GM12875 (cell line): Measurements from ENCODE around the gene LCK.
"Not testable (repeated sequence)": the region's sequence is repeated elsewhere in the genome, so short reads cannot be mapped to it uniquely, and the experiment has no call there.

Experiments
- H3K4me3 ChIP-seq: one replicate; pipeline ENCODE4 v1.5.1; 2011; ENCODE audit warnings: low read depth, low read length, control low read depth
- TF ChIP-seq, protein P1 (sequence below): IDR thresholded peaks from 2 replicates; pipeline ENCODE4 v1.5.1; 2011; ENCODE audit warnings: low read depth, mild to moderate bottlenecking, control low read depth, inconsistent platforms, low read length, moderate library complexity, borderline replicate concordance; ENCODE audit not compliant: insufficient read depth

The LCK gene

DNA sequence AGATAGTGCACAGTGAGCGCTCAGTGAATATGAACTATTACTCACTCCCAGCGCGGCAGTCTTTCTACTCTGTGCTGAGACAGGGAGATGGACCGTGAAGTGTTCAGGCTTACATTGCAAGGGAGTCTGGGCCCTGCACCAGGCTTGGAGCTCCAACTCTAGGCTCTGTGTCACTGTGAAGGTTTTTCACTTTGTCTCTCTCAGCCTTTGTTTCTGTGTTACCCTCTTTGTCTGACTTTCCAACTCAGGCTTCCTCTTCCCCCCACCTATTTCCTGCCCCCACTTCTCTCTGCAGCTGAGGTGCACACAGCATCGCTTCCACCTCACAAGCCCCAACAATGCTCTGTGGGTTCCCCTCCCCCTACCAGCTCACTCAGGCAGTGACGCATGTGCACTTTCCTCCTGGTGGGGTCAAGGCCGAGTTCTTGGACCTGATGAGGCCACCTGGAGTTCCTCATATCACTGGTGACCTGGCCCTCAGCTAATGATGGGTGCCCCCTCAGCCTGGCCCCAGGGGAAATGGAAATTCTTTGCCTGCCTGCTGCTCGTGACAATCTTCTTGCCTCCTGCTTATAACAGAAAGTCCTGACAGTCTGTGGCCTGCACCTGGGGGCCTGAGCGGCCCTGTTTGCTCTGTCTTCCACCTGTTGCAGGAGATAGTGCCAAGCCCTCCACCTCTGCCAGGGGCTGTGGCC lies 1.1 kb upstream of the LCK start:
- TF ChIP-seq, protein P1, sequence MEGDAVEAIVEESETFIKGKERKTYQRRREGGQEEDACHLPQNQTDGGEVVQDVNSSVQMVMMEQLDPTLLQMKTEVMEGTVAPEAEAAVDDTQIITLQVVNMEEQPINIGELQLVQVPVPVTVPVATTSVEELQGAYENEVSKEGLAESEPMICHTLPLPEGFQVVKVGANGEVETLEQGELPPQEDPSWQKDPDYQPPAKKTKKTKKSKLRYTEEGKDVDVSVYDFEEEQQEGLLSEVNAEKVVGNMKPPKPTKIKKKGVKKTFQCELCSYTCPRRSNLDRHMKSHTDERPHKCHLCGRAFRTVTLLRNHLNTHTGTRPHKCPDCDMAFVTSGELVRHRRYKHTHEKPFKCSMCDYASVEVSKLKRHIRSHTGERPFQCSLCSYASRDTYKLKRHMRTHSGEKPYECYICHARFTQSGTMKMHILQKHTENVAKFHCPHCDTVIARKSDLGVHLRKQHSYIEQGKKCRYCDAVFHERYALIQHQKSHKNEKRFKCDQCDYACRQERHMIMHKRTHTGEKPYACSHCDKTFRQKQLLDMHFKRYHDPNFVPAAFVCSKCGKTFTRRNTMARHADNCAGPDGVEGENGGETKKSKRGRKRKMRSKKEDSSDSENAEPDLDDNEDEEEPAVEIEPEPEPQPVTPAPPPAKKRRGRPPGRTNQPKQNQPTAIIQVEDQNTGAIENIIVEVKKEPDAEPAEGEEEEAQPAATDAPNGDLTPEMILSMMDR, result no peak

DNA sequence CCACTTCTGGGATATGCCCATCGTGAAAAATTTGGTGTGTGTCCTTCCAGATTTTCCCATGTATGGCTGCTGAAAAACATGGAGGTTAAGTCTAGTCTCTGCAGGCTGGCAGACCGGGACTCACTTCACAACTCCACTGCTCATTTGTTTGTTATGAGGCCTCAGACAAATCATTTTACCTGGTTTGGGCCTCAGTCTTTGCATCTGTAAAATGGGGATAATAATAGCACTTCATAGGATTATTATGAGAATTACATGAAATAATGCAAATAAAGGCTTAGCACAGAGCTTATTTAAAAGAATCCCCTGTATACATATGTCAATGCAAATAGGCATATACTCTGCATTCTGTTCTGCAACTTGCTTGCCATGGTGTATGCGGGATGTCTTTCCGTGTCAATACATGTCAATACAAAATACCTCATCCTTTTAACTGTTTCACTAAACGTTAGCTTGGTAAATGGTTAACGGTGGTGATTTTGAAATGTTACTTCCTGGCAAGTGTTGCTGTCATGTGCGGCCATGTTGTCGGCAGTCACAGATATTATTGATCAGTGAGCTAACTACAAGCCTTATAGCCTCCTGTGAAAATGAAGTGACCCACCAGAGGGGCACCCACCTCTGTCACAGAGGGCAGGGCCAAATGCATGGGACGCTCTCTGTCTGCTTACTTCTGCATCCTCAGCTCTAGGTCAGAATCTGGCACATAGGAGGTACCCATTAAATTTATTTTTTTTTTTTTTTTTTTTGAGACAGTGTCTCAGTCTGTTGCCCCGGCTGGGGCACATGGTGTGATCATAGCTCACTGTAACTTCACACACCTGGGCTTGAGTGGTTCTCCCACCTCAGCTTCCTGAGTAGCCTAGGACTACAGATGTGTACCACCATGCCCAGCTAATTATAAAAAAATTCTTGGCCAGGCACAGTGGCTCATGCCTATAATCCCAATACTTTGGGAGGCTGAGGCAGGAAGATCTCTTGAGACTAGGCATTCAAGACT lies 4.3 kb downstream of the LCK start:
- TF ChIP-seq, protein P1, result no peak
- H3K4me3 ChIP-seq, result peak overlapping the region; percentile 56

More for the DNA sequence above, 1.1 kb upstream of the LCK start:
- peak overlapping the region; percentile 3 for H3K4me3 ChIP-seq

DNA sequence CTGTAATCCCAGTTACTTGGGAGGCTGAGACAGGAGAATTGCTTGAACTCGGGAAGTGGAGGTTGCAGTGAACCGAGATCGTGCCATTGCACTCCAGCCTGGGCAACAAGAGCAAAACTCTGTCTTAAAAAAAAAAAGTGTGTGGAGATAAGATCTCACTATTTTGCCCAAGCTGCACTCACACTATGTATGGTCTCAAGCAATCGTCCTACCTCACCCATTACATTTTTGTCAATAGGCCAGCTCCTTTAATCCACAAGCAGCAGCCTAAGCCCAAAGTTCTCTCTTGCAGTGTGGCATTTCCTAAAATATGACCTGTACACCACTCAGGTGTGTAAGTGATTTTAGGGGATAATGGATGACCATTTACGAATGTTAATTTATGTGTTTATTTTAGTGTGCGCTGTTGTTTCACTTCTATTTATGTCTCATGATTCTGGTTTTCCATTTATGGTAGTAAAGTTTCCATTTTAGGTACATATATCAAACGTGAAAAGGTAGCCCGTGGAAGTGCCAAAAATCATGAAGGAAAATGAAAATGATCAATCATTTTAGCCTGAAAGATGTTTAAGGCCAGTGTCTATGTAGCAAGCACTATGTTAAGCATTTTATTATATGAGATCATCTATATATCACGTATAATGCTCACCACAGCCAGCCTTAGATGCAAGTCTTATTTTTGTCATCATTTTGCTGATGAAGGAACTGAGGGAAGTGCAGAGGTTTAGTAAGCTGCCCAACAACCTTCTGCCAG lies 5.6 kb downstream of the LCK start:
- H3K4me3 ChIP-seq, result peak overlapping the region; percentile 16
- TF ChIP-seq, protein P1, result no peak

DNA sequence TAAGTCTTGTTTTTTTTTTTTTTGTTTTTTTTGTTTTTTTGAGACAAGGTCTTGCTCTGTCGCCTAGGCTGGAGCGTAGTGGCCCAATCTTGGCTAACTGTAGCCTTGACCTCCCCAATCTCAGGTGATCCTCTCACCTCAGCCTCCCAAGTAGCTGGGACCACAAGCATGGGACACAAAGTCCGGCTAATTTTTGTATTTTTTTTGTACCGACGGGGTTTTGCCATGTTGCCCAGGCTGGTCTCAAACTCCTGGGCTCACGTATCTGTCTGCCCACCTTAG lies 6.1 kb downstream of the LCK start:
- TF ChIP-seq, protein P1, result no peak
- H3K4me3 ChIP-seq, result no peak overlapping the region

DNA sequence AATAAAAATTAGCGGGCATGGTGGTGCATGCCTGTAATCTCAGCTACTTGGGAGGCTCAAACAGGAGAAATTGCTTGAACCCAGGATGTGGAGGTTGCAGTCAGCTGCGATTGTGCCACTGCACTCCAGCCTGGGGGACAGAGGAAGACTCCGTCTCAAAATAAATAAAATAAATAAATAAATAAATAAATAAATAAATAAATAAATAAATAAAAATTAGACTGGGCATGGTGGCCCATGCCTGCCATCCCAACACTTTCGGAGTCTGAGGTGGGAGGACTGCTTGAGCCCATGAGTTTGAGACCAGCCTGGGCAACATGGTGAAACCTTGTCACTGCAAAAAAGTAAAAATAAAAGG lies 12.2 kb downstream of the LCK start:
- not testable (repeated sequence) for H3K4me3 ChIP-seq

DNA sequence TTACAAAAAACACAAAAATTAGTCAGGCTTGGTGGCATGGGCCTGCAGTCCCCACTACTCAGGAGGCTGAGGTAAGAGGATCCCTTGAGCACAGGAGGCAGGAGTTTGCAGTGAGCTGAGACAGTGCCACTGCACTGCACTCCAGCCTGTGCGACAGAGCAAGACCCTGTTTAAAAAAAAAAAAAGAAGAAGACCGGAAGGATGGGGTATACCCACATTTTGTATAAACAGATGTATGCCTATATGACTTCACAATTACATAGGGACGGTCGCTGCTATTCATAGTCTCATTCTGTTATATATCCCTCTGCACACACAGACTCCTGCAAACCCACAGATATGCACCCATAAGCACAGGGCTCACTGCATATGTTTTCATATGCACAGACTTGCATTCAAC lies 12.7 kb downstream of the LCK start:
- no peak overlapping the region for H3K4me3 ChIP-seq
- TF ChIP-seq, protein P1, result no peak

DNA sequence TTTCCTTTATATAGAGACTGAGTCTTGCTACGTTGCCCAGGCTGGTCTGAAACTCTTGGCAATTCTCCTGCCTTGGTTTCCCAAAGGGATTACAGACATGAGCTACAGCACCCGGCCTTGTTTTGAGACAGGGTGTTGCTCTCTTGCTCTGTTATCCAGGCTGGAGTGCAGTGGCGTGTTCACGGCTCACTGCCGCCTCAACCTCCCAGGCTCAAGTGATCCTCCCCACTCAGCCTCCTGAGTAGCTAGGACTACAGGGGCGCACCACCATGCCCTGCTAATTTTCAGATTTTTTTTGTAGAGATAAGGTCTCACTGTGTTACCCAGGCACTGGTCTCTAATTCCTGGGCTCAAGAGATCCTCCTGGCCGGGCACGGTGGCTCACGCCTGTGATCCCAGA lies 14.8 kb downstream of the LCK start:
- TF ChIP-seq, protein P1, result no peak
- no peak overlapping the region for H3K4me3 ChIP-seq
